HFF-Myc (cell line): ENCODE measurements around the gene SLC50A1.

Experiments
- DNase-seq: peaks from one replicate; pipeline ENCODE4 v3.0.0-alpha.2; 2011; ENCODE audit warnings: low read depth; ENCODE audit errors: extremely low read depth
- H3K4me3 ChIP-seq: replicated peaks from 2 replicates; pipeline ENCODE4 v1.5.1; 2011; ENCODE audit warnings: low read depth, mild to moderate bottlenecking, control low read depth, low read length
- CTCF ChIP-seq: IDR thresholded peaks from 2 replicates; pipeline ENCODE4 v1.5.1; 2012; ENCODE audit warnings: mild to moderate bottlenecking, low read depth, low read length, control low read depth; ENCODE audit errors: missing control alignments

Gene SLC50A1

GRCh38 chr1:155124503-155125463 lies 10.9 kb upstream of the SLC50A1 start:
- no peak overlapping the region for H3K4me3 ChIP-seq
- TF ChIP-seq CTCF, result no peak
- no peak for DNase-seq

GRCh38 chr1:155125511-155125945 lies 10.1 kb upstream of the SLC50A1 start:
- no peak for DNase-seq
- TF ChIP-seq CTCF, result no peak
- H3K4me3 ChIP-seq, result no peak overlapping the region

- no peak for DNase-seq
- H3K4me3 ChIP-seq, result no peak overlapping the region; the same call in 1 of the 2 replicates
- no peak for TF ChIP-seq CTCF
Measured at GRCh38 chr1:155125946-155126555, 9.6 kb upstream of the SLC50A1 start.

DNA sequence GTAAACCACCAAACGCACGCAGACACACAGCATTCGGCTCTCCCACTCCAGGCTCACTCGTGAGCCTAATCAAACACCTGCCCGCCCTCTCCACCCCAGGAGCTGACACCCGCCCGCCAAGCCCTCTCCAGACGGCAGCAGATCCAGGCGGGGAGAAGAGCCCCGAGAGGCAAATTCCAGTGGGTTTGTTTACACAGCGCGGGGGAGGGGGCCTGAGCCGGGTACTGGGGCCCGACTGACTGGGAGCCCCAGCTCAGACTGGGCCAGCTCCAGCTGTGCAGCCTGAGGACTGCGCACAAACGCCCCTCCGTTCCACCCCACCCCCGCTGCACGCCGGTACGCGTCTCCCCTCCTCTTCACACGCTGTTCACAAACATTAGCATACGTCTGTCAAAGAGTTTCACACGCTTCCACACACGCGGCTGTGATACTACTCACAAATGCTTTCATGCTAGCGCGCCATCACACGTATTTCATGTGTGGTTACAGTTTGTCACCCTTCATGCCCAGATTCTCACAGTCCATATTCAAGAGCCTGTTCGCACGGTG lies 9.0 kb upstream of the SLC50A1 start:
- no peak for TF ChIP-seq CTCF
- no peak for DNase-seq
- H3K4me3 ChIP-seq, result no peak overlapping the region; the same call in 1 of the 2 replicates

DNA sequence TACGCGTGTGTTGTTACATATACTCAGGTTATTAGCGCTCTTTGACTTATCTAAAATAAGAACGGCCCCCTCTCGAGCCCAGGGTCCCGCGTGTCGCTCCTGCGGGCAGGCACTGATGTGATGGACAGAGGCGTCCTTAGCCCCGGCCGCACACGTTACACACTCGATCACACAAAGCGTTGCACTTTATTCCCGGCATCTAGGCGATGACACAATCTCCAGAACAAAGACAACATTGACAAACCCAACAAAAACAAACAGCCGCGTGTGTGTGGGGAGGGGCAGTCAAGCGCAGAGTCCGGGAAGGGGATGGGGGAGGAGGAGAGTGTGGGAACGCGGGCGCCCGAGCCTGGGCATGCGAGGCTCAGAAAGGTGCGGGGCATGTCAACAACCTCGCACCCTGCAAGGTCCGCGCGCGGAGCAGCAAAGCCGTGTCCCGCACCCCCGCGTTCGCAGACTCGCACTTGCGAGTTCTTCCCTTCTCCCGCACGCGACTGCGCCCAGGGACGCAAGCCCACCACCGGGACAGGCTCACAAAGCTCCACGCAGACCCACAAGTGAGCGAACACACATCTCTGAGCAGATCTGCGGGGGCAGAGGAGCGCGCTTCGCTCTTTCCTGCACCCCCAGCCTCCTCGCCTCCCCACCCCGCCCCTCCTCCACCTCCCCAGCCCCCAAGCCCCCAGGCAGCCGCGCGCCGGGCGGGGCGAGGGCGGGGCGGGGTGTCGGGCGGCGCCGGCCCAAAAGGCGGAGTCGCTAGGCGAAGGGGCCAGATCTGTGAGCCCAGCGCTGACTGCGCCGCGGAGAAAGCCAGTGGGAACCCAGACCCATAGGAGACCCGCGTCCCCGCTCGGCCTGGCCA lies 8.3 kb upstream of the SLC50A1 start, which contains the start of gene EFNA1:
Gene EFNA1, plus strand, starts transcription at position 772 of the 862 bp plus-strand sequence. CDS start 102 bp downstream, outside the sequence.
- no peak for TF ChIP-seq CTCF
- DNase-seq, result no peak
- H3K4me3 ChIP-seq, result peak within 1 kb of the TSS; percentile 35
